DMS 273 treated with DMSO at 0.1 percent for 48 hours (cell line): ENCODE measurements around the gene GMPPB.
A peak's percentile ranks its signal among the peaks of the same experiment; 100 is the strongest.
"Not testable (repeated sequence)": the region's sequence is repeated elsewhere in the genome, so short reads cannot be mapped to it uniquely, and the experiment has no call there.

ENCODE experiments used
- DNase-seq: peaks from one replicate; lab custom pipeline; 2025; lab: John Stamatoyannopoulos, UW

The GMPPB gene

DNA sequence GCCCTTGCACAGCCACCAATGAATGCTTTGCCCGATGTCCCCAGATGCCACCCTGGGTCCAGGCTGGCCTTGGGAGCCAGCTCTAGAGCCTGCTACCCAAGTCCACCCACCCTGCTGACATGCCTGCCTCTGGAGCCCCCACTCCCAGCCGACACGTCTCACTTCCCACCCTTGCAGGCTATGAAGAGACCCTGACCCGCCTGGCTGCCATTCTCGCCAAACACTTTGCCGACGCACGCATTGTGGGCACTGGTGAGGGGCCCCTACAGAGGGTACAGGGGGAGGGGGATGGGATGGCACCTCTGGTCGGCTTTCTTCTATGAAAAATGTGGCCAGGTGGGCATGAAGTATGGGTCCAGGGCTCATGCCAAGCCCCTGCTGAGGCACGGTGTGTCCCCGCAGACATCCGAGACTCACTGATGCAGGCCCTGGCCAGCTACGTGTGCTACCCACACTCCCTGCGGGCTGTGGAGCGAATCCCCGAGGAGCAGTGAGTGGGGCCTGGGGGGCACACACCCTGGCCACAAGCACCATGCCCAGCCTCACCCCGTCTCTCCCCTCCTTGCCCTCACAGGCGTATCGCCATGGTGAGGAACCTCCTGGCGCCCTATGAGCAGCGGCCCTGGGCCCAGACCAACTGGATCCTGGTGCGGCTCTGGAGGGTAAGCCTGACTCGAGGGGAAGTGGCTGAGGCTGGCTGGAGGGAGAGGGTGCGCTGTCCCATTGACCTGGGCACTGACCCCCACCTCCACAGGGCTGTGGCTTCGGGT is 10.2 kb downstream of the GMPPB start:
- no peak for DNase-seq

GRCh38 chr3:49712631-49713317 is 11.0 kb downstream of the GMPPB start:
- no peak for DNase-seq

- DNase-seq = no peak
Observed at GRCh38 chr3:49712166-49712565, 11.6 kb downstream of the GMPPB start.

GRCh38 chr3:49711489-49711888 is 12.3 kb downstream of the GMPPB start:
- DNase-seq = no peak

- no peak for DNase-seq
Observed at GRCh38 chr3:49709852-49710251, 13.9 kb downstream of the GMPPB start.

GRCh38 chr3:49707113-49707480 is 16.7 kb downstream of the GMPPB start:
- DNase-seq = peak; percentile 23

- no peak for DNase-seq
Observed at GRCh38 chr3:49706456-49707112, 17.2 kb downstream of the GMPPB start.

GRCh38 chr3:49705390-49705960 is 18.3 kb downstream of the GMPPB start:
- DNase-seq = no peak

DNA sequence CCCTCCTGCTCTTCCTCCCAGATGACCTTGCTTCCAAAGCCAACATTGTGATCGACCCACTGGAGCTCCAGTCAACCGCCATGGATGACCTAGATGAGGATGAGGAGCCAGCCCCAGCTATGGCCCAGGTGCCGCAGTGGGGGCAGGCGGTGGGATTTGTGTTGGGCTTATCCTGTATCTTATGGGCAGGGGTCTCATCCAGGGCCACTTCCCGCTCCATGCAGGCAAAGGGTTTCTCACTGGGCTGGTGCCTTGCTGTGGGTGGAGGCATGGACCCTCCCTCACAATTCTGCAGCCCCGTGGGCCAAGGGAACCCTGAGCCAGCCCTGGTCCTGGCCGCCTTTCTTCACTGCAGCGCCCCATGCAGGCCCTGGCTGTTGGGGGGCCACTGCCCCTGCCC is 19.1 kb downstream of the GMPPB start:
- no peak for DNase-seq

DNA sequence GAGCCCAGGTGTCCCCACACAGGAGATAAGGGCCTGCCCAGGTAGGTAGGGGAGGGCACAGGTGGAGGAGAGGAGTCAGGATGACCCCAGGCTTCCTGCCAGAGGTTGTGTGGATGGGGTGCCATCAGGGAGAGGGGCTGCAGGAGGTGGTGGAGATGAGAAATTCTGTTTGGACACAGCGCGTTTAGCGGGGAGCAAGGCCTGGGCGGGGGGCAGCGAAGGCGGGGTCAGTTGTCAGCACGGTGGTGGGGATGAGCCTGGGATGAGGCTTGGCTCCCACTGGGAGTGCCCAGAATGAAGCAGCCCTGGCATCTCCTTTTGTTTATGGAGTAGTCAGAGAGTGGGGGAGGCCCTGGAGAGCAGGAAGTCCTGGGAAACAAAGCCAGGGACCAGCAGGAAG is 19.8 kb downstream of the GMPPB start:
- DNase-seq = no peak

DNA sequence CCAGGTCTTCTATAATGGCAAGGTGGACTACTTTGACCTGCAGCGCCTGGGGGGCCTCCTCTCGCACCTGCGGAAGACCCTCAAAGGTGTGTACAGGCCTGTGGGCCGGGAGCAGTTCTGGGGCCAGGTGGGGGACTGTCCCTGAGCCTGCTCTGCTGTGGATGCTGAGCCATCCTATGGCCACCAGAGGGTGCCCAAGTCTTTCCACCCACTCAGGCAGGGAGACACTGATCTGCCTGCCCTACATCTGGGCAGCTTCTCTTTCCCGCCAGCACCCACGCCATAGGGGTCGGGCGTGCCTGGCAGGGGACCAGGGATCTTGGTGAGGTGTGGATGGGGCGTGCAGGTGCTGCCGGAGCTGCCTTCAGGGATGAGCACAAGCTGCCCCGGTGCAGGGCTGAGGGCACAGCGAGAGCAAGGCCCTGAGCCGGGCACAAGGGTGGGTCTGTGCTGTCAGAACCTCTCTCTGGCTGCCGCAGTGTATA is 20.3 kb downstream of the GMPPB start:
- no peak for DNase-seq

DNA sequence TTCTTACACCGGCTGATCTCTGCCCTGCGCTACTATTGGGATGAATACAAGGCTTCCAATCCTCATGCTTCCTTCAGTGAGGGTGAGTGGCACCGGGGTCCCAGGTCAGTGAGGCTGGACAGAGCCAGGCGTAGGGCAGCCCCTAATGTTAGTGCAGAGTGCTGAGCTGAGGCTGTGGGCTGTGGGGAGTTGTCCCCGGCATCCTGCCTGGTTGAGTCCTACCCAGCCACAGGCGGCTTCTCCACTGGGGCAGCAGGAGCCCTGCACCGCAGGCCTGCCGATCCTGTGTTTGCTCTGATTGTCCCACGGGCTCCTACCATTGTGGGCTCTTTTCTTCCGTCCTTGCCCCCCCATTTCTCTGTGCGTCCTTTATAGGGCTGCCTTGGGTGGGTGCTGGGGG is 21.1 kb downstream of the GMPPB start:
- DNase-seq = no peak

GRCh38 chr3:49701388-49702077 is 22.2 kb downstream of the GMPPB start:
- DNase-seq = no peak

- DNase-seq = no peak
Observed at GRCh38 chr3:49700453-49701128, 23.2 kb downstream of the GMPPB start.

- no peak for DNase-seq
Observed at GRCh38 chr3:49700014-49700413, 23.7 kb downstream of the GMPPB start.

- no peak for DNase-seq
Observed at GRCh38 chr3:49699281-49699979, 24.3 kb downstream of the GMPPB start.

DNA sequence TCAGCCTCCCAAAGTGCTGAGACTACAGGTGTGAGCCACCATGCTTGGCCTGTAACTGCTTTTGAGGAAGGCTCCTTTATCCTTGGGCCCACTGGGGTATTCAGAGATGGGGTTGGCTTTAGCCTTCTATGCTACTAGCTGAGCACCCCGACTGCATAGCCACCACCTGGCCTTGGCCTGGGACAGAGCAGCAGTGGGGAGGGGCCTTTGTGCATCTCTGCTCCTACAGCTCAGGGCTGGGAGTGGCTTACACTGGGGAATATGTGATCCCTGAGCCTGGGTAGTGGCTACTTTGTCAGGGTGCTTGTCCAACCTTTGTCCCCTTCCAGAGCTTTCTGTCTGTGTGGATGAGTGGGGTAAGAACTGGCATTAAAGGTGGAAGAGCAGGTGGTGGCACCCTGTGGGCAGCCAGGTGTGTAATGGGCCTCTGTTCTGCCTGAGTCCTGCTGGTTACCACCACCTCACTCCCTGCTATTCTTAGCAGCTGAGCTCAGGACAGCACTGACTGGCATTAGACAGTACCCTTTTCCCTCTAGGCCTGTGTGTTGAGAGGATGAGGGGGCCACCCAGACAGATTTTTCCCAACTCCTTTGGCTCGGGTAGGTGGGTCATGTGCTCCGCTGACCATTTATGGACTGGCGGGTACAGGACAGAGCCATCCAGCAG is 28.3 kb downstream of the GMPPB start:
- not testable (repeated sequence) for DNase-seq

DNA sequence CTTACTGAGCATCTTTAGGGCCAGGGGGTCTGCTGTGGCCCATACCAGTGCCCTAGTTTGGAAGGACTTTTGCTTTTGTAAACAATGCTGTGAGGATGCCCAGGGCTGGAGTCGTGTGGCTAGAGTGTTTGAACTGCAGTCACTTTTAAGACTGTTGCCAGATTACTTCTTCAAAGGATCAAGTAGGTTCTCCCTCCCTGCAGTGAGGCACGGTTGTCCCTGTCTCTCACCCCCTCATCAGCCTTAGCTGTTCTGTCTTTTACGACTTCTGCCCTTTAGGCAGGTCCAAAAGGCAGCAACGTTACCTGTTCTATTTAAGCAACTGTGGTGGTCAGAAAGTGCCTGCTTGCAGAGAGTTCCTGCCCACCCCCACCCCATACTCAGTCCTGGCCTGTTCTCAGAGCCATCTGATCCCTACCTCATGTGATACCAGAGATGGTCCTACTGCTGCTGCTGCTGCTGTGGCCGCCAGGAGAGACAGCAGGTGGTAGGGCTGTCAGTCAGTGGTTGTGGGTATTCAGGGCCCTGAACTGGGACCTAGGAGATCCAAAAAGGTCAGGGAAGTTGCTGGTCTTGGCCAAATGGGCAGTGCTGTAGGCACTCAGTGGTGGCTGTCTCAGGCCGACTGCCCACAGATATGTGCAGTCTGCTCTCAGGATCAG is 29.2 kb downstream of the GMPPB start:
- not testable (repeated sequence) for DNase-seq

- not testable (repeated sequence) for DNase-seq
Observed at GRCh38 chr3:49691481-49691880, 32.3 kb downstream of the GMPPB start.

DNA sequence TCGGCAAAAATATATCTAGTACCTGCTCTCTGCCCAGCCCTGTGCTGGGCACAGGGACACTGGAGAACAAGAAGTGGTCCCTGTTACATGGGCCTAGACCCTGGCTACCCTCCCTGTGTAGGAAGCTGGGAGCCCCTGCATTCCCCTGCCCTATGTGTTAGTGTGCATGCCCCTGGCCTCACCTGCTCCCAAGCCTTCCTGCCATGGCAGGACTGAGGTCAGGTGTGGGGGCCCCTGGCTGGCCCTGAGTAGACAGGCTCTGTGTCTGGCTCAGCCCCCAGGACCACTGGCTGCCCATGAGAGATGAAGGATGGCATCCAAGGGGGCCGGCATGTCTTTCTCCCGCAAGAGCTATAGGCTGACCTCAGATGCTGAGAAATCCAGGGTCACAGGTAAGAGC is 32.9 kb downstream of the GMPPB start:
- DNase-seq = not testable (repeated sequence)
